Measurements from ENCODE around the gene HIPK4.
A peak's percentile ranks its signal among the peaks of the same experiment; 100 is the strongest.

Gene HIPK4

DNA sequence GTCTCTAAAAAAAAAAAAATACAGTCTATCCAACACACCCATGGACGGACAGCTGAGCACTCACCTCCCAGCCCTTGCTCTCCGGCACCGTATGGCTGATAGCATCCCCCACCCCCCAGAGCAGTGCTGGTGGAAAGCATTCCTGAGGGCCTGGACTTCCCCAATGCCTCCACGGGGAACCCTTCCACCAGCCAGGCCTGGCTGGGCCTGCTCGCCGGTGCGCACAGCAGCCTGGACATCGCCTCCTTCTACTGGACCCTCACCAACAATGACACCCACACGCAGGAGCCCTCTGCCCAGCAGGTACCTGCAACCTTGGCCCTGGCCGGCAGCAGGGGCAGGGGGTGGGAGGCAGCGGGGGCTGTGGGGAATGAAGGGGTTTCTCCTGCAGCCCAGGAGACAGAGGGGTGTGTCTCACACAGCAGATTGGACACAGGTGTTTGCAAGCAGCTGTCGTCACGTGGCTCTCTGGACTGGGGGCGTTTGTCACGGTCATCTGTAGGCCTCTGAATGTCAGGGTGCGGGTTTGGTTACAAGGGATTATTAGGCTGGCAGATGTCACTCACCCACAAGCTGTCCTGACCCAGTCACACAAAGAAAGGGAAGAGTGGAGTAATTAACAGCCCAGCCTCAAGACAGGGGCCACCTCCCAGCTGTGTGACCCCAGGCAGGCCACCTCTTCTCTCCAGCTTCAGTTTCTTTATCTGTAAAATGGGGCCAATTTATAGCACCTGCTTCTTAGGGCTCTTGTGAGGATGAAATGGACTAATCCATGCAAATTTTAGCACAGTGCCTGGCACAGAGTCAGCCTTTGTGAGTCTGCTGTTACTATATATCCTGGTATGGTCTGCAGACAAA lies 22.2 kb downstream of the HIPK4 start:
- no peak for DNase-seq (ENCODE audit: low spot score)
- FAIRE-seq: no peak

DNA sequence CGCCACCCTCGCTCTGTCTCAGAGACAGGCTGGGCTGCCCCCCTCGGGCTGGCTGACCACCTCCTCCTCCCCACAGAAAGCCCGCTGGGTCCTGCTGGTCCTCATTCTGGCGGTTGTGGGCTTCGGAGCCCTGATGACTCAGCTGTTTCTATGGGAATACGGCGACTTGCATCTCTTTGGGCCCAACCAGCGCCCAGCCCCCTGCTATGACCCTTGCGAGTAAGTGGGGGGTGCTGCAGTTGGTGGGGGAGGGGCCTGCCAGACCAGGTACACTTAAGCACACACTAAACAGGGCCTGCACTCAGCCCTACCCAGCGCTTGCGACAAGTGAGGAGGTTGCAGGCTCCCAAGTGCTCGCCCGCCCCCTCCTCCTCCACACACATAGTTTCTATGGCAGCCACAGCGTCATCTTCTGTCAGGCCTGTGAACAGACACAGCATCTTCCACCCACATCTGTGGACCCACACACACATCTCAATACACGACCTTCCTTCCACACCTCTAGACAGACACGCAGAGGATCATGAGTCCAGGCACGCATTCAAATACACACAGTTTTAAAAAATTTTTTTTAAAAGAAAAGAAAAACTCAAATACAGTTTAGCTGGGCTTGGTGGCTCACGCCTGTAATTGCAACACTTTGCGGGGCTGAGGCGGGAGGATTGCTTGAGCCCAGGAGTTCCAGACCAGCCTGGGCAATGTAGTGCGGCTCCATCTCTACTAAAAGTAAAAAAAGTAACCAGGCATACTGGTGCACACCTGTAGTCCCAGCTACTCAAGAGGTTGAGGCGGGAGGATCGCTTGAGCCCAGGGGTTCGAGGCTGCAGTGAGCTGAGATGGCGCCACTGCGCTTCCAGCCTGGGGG lies 23.1 kb downstream of the HIPK4 start:
- FAIRE-seq (no peak), DNase-seq (ENCODE audit: low spot score) (no peak)

DNA sequence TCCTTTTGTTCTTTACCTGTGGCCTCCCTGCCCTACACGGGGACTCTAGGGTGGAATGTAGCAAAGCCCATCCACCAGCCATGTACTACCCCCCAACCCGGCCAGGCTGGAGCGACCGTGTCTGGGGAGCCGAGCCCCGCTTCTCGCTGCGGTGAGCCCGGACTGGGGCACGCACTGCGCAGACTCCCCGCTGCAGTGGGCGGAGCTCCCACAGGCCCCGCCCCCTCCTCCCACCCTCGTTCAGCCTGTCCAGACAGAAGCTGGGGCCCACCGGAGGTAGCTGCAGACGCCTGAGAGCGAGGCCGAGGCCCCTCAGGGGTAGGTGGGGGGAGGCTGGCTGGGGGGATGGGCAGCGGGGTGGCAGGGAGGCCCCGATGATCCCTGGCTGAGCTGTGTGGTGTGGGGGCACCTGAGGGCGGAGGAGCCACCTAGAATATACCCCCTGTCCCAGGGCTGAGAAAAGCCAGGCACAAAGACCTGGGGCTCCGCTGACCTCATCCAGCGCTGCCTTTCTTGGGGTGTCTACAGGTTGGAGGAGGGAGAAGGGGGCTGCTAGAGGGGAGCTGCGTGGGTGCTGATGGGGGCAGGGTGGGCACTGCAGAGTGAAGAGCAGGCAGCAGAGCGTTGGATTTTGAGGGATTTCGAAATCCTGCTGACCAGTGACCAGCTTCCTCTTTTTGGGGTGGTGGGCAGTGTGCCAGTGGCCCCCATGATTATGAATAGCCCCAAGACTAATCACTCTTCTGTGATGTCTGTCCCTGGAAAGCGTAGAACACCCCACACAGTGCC lies 24.2 kb downstream of the HIPK4 start:
- FAIRE-seq (no peak), DNase-seq (ENCODE audit: low spot score) (no peak)

DNA sequence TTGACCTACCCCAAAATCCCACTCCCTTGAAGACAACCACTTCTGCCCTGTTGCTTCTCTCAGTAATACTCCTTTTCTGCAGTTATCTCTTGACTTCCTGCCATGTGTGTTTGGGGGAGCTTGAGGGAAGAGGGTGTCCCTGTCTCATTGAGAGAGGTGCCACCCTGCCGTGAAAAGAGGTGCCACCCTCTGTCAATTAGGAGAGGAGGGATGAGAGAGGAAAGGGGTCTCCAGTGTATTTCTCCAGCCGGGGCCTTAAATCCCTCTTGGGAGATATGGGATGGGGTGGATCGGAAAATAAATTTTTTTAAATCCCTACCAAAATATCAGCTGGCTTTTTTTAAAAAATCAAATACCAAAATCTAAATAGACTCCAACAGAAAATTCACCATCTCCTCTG lies 25.0 kb downstream of the HIPK4 start:
- DNase-seq (ENCODE audit: low spot score): no peak
- no peak for FAIRE-seq

DNA sequence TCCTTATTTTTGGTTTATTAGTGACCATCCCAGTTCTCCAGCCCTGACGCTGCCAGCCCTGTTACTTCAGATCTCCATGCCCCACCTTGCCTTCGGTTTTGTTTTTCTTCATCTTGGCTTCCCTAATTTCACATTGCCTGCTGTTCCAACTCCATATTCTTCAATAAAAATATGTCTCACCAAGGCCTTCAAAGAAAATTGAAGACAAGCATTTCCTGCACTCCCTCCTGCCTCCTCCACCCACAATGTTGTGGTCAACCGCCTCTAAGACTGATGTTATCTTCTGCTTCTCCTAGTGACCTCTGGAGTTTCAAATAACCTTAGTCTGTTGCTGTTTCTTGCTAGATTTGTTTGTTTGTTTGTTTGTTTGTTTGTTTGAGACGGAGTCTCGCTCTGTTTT lies 26.9 kb downstream of the HIPK4 start:
- no peak for FAIRE-seq

DNA sequence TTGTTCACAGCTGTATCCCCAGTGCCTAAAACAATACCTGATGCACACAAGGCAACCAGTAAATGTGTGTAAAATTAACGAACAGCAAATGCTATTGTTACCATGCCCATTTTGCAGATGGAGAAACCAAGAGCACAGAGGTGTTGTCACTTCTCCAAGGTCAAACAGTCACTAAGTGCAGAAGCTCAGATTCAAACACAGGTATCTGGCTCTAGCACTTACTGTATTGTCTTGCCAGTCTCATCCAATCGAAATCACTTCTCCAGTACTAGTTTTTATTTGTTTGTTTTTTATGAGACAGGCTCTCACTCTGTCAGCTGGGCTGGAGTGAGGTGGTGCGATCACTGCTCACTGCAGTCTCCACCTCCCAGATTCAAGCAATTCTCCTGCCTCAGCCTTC lies 27.8 kb downstream of the HIPK4 start:
- FAIRE-seq: no peak

More for the DNA sequence above, 26.9 kb downstream of the HIPK4 start:
- DNase-seq (ENCODE audit: low spot score): no peak

DNA sequence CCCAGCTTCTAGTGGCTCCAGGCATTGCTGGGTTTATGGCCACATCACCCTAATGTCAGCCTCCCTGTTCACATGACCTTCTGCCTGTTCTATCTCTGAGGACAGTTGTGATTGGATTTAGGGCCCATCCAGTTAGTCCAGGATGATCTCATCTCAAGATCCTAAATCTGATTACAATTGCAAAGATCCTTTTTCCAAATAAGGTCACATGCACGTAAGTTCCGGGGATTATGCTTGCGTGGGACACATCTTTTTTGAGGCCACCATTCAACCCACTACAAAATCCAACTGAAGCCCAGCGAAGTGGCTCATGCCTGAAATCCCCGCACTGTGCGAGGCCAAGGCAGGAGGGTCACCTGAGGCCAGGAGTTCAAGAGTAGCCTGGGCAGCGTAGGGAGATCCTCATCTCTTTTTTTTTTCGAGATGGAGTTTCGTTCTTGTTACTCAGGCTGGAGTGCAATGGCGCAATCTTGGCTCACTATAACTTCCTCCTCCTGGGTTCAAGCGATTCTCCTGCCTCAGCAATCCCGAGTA lies 29.2 kb downstream of the HIPK4 start:
- DNase-seq (ENCODE audit: low spot score) (no peak), FAIRE-seq (no peak)

More for the DNA sequence above, 27.8 kb downstream of the HIPK4 start:
- DNase-seq (ENCODE audit: low spot score): no peak

DNA sequence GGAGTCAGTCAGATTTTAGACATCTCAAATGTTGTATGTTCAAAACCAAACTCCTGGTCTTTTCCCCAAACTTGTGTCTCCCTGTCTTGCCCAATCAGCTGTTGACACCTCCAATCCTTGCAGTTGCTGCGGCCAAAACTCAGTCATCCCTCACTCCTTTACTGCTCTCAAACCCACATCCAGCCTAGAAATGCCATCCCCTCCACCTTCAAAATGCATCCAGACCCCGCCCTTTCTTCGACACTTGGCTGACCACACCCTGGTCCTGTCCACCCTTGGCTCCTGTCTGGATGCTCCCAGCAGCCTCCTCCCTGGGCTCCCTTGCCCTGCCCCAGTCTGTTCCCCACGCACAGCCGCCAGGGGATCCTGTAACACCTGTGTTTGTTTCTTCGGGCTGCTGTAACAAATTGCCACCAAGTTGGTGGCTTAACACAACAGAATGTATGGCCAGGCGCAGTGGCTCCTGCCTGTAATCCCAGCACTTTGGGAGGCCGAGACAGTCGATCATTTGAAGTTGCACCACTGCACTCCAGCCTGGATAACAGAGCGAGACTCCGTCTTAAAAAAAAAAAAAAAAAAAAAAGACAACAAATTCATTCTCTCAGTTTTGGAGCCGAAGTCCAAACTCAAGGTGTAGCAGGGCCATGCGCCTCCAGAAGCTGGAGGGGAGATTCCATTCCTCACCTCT lies 29.8 kb downstream of the HIPK4 start:
- no peak for FAIRE-seq
- no peak for DNase-seq (ENCODE audit: low spot score)

DNA sequence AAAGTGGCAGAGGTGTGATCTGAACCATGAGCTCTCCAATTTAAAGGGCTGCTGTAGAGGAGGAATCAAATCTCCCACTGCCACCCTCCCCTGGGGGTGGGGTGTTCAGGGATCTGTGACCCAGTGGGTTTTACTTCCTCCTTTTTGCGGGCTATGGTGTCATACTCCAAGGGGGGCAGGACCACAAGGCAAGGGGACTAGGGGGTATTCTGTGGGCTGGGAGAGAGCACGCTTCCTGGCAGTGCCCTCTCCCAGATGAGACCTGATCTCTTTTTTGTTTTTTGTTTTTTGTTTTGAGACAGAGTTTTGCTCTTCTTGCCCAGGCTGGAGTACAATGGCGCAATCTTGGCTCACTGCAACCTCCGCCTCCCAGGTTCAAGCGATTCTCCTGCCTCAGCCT lies 31.2 kb downstream of the HIPK4 start:
- no peak for DNase-seq (ENCODE audit: low spot score)

DNA sequence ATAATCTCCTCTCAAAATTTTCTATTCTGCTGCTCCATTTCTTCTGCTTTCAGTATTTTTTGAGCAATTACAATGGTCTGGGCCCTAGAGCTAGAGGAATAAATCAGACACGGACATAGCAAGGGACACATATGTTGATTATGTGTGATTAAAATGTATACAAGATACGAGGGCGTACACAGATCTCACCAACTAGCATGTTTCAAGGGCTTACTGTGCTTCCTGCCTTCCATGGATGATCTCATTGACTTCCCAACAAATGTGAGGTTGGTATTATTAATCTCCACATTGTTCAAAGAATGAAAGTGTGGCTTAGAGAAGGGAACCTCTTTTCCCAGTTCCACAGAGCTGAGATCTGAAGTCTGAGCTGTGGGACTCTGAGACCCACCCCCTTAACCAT lies 32.3 kb downstream of the HIPK4 start:
- FAIRE-seq: no peak
- DNase-seq (ENCODE audit: low spot score): no peak

More for the DNA sequence above, 31.2 kb downstream of the HIPK4 start:
- no peak for FAIRE-seq

DNA sequence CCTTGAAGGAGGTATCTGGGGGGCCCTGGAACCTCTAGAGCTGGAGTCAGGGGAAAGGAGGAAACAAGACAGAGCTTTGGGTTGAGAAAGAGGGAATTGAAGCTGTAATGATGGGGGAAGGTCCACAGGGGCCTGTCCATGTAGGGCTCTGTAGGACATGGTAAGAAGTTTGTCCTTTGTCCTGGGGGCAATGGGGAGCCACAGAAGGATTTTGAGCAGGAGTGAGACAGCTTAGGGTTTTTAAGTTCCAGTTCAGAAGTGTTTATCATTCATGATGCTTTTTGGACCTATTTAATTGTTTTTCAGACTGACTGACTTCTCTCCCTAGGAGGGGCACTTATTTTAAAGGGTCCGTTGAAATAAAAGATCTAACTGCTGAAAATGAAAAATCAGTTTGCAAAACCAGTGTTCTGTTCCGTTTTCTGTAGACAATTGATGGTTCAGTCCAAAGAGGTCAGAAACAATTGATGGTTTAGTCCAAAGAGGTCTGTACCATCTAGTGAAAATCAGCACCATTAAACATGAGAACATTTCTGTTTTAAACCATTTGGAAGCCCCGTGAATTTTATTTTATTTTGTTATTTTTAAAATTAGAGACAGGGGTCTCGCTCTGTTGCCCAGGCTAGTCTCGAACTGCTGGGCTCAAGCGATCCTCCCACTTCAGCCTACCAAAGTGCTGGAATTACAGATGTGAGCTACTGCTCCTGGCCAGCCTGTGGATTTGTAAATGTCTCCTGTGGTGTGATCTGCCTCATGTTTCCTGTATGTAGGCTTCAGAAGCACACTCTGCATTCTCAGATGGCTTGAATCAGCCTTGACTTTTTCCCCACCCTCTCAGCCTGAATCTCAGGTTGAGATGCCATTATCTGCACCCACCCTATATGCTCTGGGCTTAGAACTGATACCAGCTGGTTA lies 33.0 kb downstream of the HIPK4 start:
- DNase-seq (ENCODE audit: low spot score): no peak

DNA sequence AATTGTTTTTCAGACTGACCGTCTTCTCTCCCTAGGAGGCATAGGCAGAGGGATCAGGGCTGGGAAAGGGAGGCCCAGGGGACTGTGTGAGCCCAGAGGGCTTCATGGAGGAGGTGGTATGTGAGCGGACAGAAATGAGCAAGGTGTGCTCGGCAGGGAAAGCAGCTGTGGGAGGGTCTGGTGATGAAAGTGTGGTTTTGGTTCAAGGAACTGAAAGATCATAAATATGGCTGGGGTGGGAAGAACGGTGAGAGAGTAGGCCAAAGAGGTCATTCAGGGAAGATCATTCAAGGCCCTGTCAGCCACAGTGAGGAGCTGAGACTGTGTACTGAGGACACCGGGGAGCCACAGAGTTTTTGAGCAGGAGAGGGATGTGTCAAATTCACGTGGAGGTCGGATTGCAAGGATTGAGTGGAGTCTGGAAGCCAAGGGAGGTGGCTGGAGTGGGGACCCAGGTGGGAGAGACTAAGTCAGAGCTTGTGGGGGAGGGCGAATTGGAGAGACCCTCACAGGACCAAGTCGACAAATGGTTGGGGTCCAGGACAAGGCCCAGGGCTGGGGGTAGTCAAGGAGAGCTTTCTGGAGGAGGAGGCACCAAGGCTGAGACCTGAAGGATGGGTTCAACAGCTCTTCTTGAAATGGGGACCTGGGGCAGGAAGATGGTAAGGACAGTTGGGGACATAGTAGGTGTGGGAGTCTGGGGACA lies 33.9 kb downstream of the HIPK4 start:
- DNase-seq (ENCODE audit: low spot score) (no peak), FAIRE-seq (no peak)

More for the DNA sequence above, 33.0 kb downstream of the HIPK4 start:
- no peak for FAIRE-seq

DNA sequence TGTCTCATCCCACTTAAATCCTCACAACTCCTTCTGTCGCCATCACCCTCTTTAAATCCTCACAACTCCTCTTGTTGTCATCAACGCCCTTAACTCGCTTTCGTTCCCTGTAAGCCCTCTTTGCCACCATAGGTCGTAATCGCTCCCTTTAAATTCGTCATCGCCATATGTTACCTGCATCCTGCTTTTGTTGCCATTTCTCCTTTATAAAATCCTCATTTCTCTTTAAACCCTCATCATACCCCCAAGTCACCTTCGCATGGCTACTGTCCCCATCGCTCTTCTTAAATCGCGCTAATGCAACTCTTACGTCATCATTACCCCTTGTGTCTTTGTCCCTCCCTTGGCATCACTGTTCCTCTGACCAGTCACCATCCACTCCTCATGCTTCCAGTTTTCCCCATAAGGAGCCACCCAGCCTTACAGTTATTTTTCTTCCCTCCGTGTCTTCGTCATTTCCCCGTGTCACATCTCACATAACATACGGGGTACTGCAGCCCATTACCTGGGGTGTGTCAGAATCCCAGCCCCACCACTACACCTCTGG lies 40.9 kb downstream of the HIPK4 start:
- FAIRE-seq (no peak), DNase-seq (ENCODE audit: low spot score) (no peak)

DNA sequence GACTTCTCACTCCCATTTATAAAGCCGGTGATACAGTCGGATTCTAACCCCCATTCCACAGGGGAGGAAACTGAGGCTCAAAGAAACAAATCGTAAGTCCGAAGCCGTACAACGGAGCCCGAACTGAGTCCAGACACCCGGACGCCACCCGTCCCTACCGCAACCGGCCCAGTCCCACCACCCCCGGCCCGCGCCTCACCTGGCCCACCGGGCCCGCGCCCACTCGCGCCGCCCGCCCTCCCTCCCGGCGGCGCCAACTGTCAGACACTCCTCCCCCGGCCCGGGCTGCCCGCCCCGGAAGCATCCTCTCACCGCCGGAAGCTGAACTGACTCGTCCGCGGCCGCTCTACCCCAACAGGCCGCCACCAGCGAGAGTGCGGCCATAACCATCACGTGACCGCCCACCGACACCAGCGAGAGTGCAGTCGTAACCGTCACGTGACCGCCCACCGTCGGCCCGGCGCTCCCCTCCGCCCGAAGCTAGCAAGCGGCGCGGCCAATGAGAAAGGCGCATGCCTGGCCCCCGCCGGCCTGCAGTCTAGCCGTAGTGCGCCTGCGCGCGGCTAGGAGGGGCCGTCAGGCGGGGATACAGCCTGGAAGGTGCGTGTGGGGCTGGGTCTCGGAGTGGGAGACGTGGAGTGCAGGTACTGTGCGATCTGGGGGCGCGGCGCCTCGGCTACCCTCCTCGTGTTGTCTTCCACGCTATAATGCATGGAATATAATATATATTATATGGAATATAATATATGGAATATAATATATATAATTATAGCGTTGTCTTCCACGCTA lies 41.7 kb downstream of the HIPK4 start, which contains the start of the genes C19orf47 and PLD3:
Gene C19orf47, minus strand, starts transcription at position 273 of the 789 bp plus-strand sequence. CDS start 6,540 bp downstream, outside the sequence.
Gene PLD3, plus strand, starts transcription at position 571 of the 789 bp plus-strand sequence. CDS start 17,789 bp downstream, outside the sequence.
- FAIRE-seq: peak; percentile 41
- peak; percentile 93 for DNase-seq (ENCODE audit: low spot score)

DNA sequence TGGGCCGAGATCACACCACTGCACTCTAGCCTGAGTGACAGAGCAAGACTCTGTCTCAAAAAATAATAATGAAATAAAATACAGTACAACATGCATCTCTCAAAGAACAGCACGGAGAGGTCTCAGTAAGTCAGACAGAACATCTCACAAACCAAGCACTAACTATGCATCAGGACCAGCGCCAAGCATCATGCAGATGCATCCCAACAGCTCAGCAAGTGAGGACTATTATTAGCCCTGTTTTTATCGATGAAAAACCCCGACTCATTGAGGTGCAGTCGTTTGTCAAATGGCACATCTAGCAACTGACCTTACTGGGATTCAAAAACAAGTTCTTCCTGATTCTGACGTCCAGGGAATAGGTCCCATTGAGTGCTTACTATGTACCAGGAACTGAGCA lies 45.6 kb downstream of the HIPK4 start:
- DNase-seq (ENCODE audit: low spot score) (no peak), FAIRE-seq (no peak)

DNA sequence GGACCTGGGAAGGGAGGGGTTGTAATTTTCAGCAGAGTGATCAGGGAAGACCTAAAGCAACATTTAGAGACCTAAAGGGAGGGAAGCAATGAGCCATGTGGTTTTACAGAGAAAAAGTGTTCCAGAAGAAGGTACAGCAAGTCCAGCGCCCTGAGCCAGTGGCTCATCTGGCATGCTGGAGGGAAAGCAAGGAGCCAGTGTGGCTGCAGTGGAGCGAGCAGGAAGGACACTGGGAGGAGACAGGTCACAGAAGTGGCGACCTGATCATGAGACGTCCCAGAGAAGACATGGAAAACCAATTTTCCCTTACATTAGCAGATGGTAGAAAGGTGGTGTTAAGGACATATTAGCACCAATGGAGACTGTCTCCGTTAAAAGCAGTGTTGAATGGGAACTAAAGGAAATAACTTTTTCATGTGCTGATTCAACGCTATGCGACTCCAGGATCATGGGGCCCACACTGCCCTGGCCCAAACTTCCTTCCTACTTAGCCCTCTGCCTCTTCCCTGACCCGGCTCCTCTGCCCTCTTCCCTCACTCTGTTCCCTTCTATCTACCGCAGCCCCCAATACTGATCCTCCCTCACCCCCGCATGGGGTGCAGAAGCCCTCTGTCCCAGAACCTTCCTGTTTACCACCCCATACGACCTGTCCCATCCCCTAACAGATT lies 47.2 kb downstream of the HIPK4 start:
- DNase-seq (ENCODE audit: low spot score) (no peak), FAIRE-seq (no peak)
